Chondrocyte (in vitro differentiated cells): ENCODE data around the gene RHCE. TPM values are rescaled to one million over a fixed set of nuclear protein-coding genes. Genes with fewer than 3 reads are reported as not detected.
"Not testable (repeated sequence)": the region's sequence is repeated elsewhere in the genome, so short reads cannot be mapped to it uniquely, and the experiment has no call there.

Experiments used
- DNase-seq: peaks from one replicate; pipeline ENCODE4 v3.0.0; 2021; ENCODE audit warnings: mixed read lengths, low spot score
- H3K27ac Mint-ChIP-seq: one replicate; pipeline ENCODE4 v1.8.0; 2021; ENCODE audit warnings: mild to moderate bottlenecking, moderate library complexity, mixed read lengths; ENCODE audit not compliant: unreplicated experiment
- H3K27me3 Mint-ChIP-seq: 2 replicates; pipeline ENCODE4 v1.8.0; 2021; ENCODE audit warnings: low read depth, mixed read lengths
- H3K36me3 Mint-ChIP-seq: 2 replicates; pipeline ENCODE4 v1.8.0; 2021; ENCODE audit warnings: low read depth, mixed read lengths
- H3K4me1 Mint-ChIP-seq: 2 replicates; pipeline ENCODE4 v1.8.0; 2021; ENCODE audit warnings: low read depth, mild to moderate bottlenecking, mixed read lengths
- H3K4me3 Mint-ChIP-seq: one replicate; pipeline ENCODE4 v1.8.0; 2021; ENCODE audit warnings: mild to moderate bottlenecking, moderate library complexity, mixed read lengths; ENCODE audit not compliant: unreplicated experiment
- H3K9me3 Mint-ChIP-seq: 2 replicates; pipeline ENCODE4 v1.8.0; 2021; ENCODE audit warnings: low read depth, mixed read lengths
- total RNA-seq: library from RNA; stranded (reverse); gene quantifications from 3 replicates; pipeline ENCODE4 v1.2.1, GENCODE V29; 2021
- TF ChIP-seq, protein P1 (sequence below): fragments of 200-600 bp; sonication (generic); IDR thresholded peaks from 2 replicates; pipeline ENCODE4 v1.5.0; 2021; ENCODE audit warnings: antibody characterized with exemption, mild to moderate bottlenecking, moderate library complexity

RHCE gene
- total RNA-seq, 1 donor from 2014 or later: 1.0 TPM

DNA sequence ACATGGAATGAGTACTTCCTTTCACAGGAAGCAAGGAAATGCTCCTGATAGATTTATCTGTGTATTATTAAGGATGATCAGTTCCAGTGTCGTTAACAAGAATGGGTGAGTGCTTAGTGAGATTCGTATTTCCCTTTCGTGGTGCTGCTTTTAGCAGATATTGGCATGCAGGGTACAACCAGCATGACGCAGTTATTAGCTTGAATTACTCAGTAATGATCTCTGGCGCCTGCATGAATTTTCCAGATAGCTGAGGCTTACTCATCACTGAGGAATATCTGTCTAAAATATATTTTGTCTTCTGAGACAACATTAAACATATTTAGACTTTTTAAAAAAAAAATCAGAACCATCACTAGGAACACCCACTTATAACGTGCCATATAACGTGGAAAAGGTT lies 48.9 kb downstream of the RHCE start:
- peak overlapping the region; percentile 22 for H3K4me3 Mint-ChIP-seq
- not testable (repeated sequence) for H3K27me3 Mint-ChIP-seq, H3K36me3 Mint-ChIP-seq, DNase-seq, H3K9me3 Mint-ChIP-seq
- peaks cover 10% of the 10 kb centered on the region for H3K4me1 Mint-ChIP-seq
- peak overlapping the region; percentile 54 for H3K27ac Mint-ChIP-seq

DNA sequence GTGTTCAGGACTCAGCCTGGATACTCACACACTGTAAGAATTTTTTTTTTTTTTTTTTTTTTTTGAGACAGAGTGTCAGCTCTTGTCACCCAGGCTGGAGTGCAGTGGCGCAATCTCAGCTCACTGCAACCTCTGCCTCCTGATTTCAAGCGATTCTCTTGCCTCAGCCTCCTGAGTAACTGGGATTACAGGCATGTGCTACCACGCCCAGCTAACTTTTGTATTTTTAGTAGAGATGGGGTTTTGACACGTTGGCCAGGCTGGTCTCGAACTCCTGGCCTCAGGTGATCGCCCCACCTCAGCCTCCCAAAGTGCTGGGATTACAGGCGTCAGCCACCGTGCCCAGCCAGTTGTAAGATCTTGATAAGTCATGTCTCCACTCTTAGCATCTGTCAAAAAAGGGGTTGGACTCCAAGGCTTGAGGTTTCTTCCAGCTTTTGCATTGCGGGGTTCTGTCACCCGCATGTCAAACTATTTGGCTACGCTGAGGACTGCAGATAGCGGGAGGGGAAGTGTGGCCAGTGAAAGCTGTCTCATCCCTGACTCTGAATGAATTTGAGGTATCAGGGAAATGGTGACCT lies 50.8 kb downstream of the RHCE start:
- not testable (repeated sequence) for H3K9me3 Mint-ChIP-seq, H3K27me3 Mint-ChIP-seq, H3K27ac Mint-ChIP-seq, DNase-seq, H3K36me3 Mint-ChIP-seq, H3K4me3 Mint-ChIP-seq
- H3K4me1 Mint-ChIP-seq: peaks cover 10% of the 10 kb centered on the region

DNA sequence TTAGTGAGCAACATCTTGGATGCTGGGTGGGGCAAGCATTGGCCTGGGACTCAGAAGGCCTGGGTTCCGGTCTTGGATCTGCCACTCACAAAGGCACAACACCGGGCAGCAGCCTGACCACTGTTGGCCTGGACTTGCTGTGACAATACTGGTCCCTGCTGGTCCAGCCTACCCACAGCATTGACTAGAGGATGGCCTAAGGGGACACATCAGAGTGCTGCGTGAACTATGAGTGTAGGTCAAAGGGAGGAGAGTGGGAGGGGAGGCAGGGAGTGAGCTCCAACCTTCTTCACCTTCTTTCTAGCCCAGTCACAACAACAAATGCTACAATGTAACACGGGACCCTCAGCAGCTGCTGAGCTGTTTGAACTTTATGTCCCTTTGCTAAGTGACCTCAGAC lies 51.4 kb downstream of the RHCE start:
- DNase-seq: no peak
- Mint-ChIP-seq H3K4me3 (no peak overlapping the region), H3K9me3 (no peaks in the 10 kb centered on the region), H3K27ac (no peak overlapping the region), H3K36me3 (no peaks in the 10 kb centered on the region), H3K4me1 (peaks cover 10% of the 10 kb centered on the region), H3K27me3 (no peaks in the 10 kb centered on the region)
- TF ChIP-seq, protein P1, sequence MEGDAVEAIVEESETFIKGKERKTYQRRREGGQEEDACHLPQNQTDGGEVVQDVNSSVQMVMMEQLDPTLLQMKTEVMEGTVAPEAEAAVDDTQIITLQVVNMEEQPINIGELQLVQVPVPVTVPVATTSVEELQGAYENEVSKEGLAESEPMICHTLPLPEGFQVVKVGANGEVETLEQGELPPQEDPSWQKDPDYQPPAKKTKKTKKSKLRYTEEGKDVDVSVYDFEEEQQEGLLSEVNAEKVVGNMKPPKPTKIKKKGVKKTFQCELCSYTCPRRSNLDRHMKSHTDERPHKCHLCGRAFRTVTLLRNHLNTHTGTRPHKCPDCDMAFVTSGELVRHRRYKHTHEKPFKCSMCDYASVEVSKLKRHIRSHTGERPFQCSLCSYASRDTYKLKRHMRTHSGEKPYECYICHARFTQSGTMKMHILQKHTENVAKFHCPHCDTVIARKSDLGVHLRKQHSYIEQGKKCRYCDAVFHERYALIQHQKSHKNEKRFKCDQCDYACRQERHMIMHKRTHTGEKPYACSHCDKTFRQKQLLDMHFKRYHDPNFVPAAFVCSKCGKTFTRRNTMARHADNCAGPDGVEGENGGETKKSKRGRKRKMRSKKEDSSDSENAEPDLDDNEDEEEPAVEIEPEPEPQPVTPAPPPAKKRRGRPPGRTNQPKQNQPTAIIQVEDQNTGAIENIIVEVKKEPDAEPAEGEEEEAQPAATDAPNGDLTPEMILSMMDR: no peak

DNA sequence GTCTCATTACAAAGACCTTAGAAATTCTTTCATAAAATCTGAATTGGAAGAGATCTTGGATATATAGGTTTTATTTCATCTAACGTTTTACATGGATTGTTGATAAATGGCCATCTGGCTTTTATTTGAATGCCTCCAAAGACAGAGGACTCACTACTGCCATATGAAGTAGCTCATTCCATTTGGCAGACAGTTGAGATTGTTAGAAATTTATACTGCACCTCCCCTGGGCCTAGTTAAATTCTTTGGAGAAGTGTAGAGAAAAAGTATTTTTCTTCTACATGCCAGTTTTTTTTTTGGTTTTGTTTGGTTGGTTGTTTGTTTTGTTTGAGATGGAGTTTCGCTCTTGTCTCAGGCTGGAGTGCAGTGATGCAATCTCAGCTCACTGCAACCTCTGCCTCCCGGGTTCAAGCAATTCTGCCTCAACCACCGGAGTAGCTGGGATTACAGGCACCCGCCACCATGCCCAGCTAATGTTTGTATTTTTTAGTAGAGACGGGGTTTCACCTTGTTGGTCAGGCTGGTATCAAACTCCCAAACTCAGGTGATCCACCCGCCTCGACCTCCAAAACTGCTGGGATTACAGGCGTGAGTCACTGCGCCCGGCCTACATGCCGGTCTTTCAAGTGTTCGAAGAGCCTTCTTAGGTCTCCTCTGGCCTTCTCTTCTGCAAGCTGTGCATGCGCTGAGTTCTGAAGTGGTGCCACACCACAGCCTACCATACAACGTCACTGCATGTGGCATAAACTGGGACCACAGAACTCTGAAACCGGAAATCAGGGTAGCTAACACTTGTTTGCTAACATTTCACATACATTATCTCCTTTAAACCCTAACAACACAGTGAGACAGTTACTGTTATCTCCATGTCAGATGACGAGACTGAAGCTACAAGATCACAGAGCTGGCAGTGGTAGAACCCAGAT lies 57.7 kb downstream of the RHCE start:
- not testable (repeated sequence) for H3K27ac Mint-ChIP-seq, H3K9me3 Mint-ChIP-seq, H3K4me3 Mint-ChIP-seq, H3K27me3 Mint-ChIP-seq, DNase-seq
- Mint-ChIP-seq H3K36me3 (peaks cover 27% of the 10 kb centered on the region), H3K4me1 (peaks cover 15% of the 10 kb centered on the region)

DNA sequence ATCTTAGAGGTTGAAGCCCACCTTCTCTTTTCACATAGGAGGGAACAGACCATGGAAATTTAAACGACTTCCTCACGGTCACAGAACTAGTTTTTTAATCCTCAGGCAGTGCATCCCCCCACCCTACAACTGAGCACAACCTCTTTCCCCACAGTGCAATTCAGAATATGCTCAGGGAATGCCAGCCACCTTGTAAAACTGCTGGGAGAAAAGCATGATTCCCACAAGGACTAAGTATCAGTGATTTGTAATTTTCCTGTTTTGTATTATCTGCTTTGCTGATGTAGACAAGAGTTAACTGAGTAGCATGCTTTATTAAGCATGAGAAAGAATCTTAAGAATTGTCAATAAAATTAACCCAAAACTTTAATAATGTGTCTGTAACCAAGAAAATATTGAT lies 58.7 kb downstream of the RHCE start:
- H3K4me1 Mint-ChIP-seq: peaks cover 15% of the 10 kb centered on the region
- H3K27ac Mint-ChIP-seq: no peak overlapping the region
- DNase-seq: no peak
- TF ChIP-seq, protein P1: no peak
- no peaks in the 10 kb centered on the region for H3K27me3 Mint-ChIP-seq
- no peak overlapping the region for H3K4me3 Mint-ChIP-seq
- H3K36me3 Mint-ChIP-seq: peaks cover 30% of the 10 kb centered on the region
- H3K9me3 Mint-ChIP-seq: peaks cover 2% of the 10 kb centered on the region

DNA sequence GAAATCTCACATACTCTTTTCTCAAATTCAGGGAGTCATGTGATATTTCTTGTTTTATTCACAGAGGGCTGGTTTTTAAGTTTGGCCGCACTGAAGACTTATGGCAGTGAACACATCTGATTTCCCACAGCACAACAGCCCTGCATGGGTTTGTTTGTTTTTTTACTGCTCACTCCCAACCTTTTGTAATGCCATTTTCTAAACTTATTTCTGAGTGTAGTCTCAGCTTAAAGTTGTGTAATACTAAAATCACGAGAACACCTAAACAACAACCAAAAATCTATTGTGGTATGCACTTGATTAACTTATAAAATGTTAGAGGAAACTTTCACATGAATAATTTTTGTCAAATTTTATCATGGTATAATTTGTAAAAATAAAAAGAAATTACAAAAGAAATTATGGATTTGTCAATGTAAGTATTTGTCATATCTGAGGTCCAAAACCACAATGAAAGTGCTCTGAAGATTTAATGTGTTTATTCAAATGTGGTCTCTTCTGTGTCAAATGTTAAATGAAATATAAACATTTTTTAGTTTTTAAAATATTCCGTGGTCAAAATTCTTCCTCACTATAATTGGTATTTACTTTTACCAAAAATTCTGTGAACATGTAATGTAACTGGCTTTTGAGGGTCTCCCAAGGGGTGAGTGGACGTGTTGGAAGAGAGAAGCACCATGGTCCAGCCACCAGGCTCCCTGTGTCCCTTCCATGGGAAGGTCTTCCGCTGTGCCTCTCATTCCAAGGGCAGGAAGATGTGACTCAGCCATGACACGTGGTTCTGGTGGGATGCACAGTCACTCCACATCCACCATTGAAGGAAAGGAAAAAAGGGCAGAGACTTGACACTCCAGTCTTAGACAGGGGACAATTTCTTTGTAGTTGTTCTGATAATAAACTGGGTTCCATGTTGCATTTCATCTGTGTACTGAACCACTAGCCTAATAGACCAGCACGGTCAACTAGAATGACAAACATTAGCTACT lies 59.7 kb downstream of the RHCE start:
- no peak overlapping the region for H3K4me3 Mint-ChIP-seq
- H3K4me1 Mint-ChIP-seq: peaks cover 15% of the 10 kb centered on the region
- H3K9me3 Mint-ChIP-seq: peaks cover 2% of the 10 kb centered on the region
- TF ChIP-seq, protein P1: no peak
- H3K27ac Mint-ChIP-seq: peak overlapping the region; percentile 83
- H3K27me3 Mint-ChIP-seq: no peaks in the 10 kb centered on the region
- DNase-seq: no peak
- peaks cover 35% of the 10 kb centered on the region for H3K36me3 Mint-ChIP-seq
